Measurements from ENCODE around the gene RUBCNL.

GRCh38 chr13:46337700-46338099 is 49.4 kb downstream of the RUBCNL start:
- TF ChIP-seq CTCF (IDR thresholded peaks at IDR 0.05; ENCODE audit: low read length) (no peak), EZH2phosphoT487 (IDR thresholded peaks at IDR 0.05; ENCODE audit: low read length) (no peak), EZH2 (optimal IDR thresholded peaks at IDR 0.05; ENCODE audit: low read depth, low read length) (no peak)
